Activated T-helper 17 cell treated with anti-CD3 and anti-CD28 coated beads, Interleukin-2, amount 50 U/mL, for 72 hours (primary cell): Measurements from ENCODE around the gene NRIP2. TPM values are rescaled to one million over a fixed set of nuclear protein-coding genes. Genes with fewer than 3 reads are reported as not detected.

Experiments used
- ATAC-seq: fragments of 150-1000 bp; cut with Tn5 transposase; replicated peaks from 2 replicates; pipeline ENCODE4 v1.10.0; 2021; ENCODE audit warnings: mild to moderate bottlenecking, moderate library complexity
- H3K27ac Mint-ChIP-seq: one replicate; pipeline ENCODE4 v1.8.0; 2022; ENCODE audit warnings: mixed read lengths
- H3K27me3 Mint-ChIP-seq: one replicate; pipeline ENCODE4 v1.8.0; 2022; ENCODE audit warnings: mixed read lengths
- H3K36me3 Mint-ChIP-seq: one replicate; pipeline ENCODE4 v1.8.0; 2022; ENCODE audit warnings: low read depth, mild to moderate bottlenecking, mixed read lengths
- H3K4me1 Mint-ChIP-seq: one replicate; pipeline ENCODE4 v1.8.0; 2022; ENCODE audit warnings: mixed read lengths
- H3K4me3 Mint-ChIP-seq: one replicate; pipeline ENCODE4 v1.8.0; 2022; ENCODE audit warnings: mild to moderate bottlenecking, mixed read lengths
- H3K9me3 Mint-ChIP-seq: one replicate; pipeline ENCODE4 v1.8.0; 2022; ENCODE audit warnings: mixed read lengths
- total RNA-seq, 2 donors: library from RNA; stranded (reverse); gene quantifications; one replicate each; pipeline ENCODE4 v1.2.3, GENCODE V29; 2022

Gene NRIP2
- total RNA-seq, 2 donors from 2014 or later, result not detected

- Mint-ChIP-seq H3K27ac (peak within 1 kb of the TSS; percentile 49), H3K27me3 (no peaks in the 10 kb centered on the region), H3K9me3 (no peaks in the 10 kb centered on the region), H3K36me3 (peaks cover 43% of the 10 kb centered on the region), H3K4me1 (peaks cover 4% of the 10 kb centered on the region), H3K4me3 (no peak within 1 kb of the TSS)
- peak; percentile 22 for ATAC-seq
Observed at GRCh38 chr12:2857021-2857431, 22.2 kb upstream of the NRIP2 start, which contains the start of gene TEX52. Gene TEX52, minus strand, starts transcription at chr12:2857039. Its CDS starts 13 bp downstream, at chr12:2857026.

DNA sequence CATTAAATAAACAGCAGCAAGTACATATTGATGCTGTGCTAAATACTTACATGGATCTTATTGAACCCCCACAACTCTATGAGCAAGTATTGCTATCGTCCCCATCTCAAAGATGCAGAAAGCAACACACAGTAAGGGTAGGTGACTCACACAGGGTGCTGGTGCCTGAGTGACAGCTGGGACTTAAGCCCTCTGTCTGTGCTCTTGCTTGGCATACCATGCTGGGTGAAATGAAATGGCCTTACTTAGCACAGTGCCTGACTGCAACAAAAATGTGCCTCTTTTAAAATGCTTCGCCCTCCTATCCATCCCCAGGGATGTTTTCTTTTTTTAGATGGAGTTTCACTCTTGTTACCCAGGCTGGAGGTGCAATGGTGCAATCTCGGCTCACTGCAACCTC lies 21.2 kb upstream of the NRIP2 start:
- peaks cover 4% of the 10 kb centered on the region for H3K4me1 Mint-ChIP-seq
- H3K36me3 Mint-ChIP-seq, result peaks cover 34% of the 10 kb centered on the region
- no peaks in the 10 kb centered on the region for H3K9me3 Mint-ChIP-seq
- H3K27ac Mint-ChIP-seq, result peak overlapping the region; percentile 49
- H3K4me3 Mint-ChIP-seq, result no peak overlapping the region
- H3K27me3 Mint-ChIP-seq, result no peaks in the 10 kb centered on the region
- no peak for ATAC-seq

DNA sequence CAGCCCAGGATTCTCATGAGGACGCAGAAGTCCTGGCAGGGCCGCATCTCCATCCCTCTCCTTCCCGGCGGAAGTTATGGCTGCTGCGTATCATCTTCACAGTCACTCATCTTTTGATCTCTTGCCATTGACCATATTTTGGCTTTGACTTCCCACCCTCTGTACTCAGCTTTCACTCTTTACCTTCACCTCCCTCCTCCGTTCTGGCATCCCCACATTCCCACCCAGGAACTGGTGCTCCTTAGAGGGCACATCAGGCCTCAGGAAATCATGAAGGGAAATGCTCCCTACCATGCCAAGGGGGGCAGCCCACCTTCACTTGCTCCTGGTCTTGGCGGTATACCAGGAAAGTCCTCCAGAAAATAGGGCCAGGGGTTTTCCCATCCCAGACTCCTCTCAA lies 20.7 kb upstream of the NRIP2 start:
- peaks cover 30% of the 10 kb centered on the region for H3K36me3 Mint-ChIP-seq
- ATAC-seq, result no peak
- H3K9me3 Mint-ChIP-seq, result no peaks in the 10 kb centered on the region
- H3K27ac Mint-ChIP-seq, result peak overlapping the region; percentile 49
- H3K4me1 Mint-ChIP-seq, result peaks cover 4% of the 10 kb centered on the region
- no peak overlapping the region for H3K4me3 Mint-ChIP-seq
- H3K27me3 Mint-ChIP-seq, result no peaks in the 10 kb centered on the region

DNA sequence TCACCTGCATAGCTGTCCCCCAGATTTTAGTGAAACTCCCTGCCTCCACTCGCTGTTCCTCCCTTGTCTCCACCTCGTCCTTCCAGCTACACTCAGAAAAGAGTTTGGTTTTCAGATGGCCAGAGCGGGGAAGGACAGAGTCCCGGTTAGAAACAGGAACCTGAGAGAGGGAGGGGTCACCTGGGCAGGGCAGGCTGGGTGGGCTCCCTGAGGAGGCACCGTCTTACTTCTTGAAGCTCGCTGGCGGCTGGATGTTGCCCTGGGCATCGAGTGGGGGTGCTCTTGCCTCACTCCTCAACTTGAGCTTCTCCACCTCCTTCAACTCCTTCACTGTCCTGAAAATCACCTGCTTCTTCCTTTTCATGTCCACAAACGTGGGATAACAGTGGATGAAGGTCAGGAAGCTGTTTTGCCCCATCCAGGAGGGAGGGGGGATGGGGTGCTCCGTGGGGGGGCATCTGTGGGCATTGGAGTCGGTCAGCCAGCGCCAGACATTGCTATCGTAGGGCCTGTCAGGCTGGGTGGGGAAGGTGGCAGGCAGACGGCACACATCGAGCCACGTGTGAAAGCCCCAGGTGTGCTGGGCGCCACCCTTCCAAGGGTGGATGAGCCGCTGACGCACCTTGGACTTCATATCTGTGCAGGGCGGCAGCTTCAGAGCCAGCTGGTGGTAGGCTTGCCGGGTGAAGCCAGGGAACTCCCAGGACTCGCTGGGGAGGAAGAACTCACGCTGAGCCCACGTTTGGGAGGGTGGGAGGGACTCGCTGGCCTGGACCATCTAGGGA lies 20.0 kb upstream of the NRIP2 start:
- H3K27ac Mint-ChIP-seq, result no peak overlapping the region
- no peak overlapping the region for H3K4me3 Mint-ChIP-seq
- H3K36me3 Mint-ChIP-seq, result peaks cover 24% of the 10 kb centered on the region

DNA sequence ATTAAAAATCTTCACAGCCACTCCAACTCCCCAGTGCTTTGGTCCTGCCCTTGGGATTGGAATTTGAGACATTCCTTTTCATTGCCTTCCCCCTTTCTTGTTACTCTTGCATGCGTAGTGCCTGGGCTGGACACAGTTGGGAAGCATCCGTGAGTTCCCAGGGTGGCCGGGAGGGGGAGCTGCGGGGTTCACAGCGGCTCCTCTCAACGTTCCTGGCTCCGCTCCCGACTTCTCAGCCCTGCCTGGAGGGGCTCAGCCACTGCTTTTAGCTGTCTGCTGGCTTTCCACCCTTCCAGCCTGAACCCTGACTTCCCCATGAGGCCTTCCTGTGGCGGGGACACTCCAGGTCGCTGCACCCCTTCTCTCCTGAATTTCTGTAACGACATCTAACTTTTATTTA lies 18.8 kb upstream of the NRIP2 start:
- no peak overlapping the region for H3K27ac Mint-ChIP-seq
- H3K4me3 Mint-ChIP-seq, result no peak overlapping the region
- H3K27me3 Mint-ChIP-seq, result no peaks in the 10 kb centered on the region
- no peaks in the 10 kb centered on the region for H3K9me3 Mint-ChIP-seq
- peak; percentile 82 for ATAC-seq
- peaks cover 13% of the 10 kb centered on the region for H3K36me3 Mint-ChIP-seq
- H3K4me1 Mint-ChIP-seq, result peaks cover 4% of the 10 kb centered on the region

More for the DNA sequence above, 20.0 kb upstream of the NRIP2 start:
- no peak for ATAC-seq
- H3K27me3 Mint-ChIP-seq, result no peaks in the 10 kb centered on the region
- H3K4me1 Mint-ChIP-seq, result peaks cover 4% of the 10 kb centered on the region
- H3K9me3 Mint-ChIP-seq, result no peaks in the 10 kb centered on the region

DNA sequence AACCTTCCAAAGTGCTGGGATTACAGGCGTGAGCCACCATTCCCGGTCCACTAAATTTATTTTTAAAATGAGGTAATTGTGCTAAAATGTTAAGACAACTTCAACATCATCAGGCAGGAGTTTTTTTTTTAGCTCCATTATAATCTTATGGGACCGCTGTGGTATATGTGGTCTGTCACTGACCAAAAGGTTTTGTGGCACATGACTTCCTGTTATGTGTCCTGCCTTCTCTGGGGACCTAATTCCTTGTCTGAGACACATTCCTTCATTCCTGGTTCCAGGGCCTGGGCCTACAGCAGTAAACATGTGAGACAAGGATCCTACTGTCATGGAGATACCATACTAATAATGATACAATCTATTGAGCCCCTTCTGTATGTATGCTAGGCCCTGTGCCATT lies 17.1 kb upstream of the NRIP2 start:
- no peak overlapping the region for H3K4me3 Mint-ChIP-seq
- ATAC-seq, result no peak
- no peak overlapping the region for H3K27ac Mint-ChIP-seq
- no peaks in the 10 kb centered on the region for H3K9me3 Mint-ChIP-seq
- peaks cover 12% of the 10 kb centered on the region for H3K36me3 Mint-ChIP-seq
- no peaks in the 10 kb centered on the region for H3K27me3 Mint-ChIP-seq
- H3K4me1 Mint-ChIP-seq, result peaks cover 4% of the 10 kb centered on the region

DNA sequence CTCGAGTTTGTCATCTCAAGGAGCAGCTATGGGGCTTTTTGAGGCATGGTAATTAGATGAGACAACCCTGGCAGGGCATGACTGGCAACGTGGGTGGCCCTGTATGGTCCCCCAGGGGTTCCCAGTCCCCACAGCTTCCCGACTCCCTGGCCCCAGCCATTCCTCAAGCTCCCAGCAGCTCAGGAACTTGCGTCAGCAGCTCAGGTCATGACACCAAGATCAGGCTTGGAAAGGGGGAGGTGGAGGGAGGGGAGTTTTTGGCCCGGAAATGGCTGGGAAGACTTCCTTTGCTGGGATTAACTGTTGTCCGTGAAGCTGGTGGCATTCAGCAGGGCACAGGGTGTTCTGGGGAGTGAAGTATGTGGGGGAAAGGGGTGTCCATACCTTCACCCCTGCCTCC lies 10.4 kb upstream of the NRIP2 start:
- Mint-ChIP-seq H3K4me3 (no peak overlapping the region), H3K4me1 (no peaks in the 10 kb centered on the region), H3K9me3 (no peaks in the 10 kb centered on the region), H3K36me3 (peaks cover 43% of the 10 kb centered on the region), H3K27me3 (no peaks in the 10 kb centered on the region), H3K27ac (no peak overlapping the region)
- ATAC-seq, result no peak

- Mint-ChIP-seq H3K27me3 (no peaks in the 10 kb centered on the region), H3K27ac (no peak overlapping the region), H3K9me3 (no peaks in the 10 kb centered on the region), H3K4me1 (no peaks in the 10 kb centered on the region), H3K36me3 (peaks cover 48% of the 10 kb centered on the region), H3K4me3 (no peak overlapping the region)
- no peak for ATAC-seq
Observed at GRCh38 chr12:2844786-2845185, 10.0 kb upstream of the NRIP2 start.

DNA sequence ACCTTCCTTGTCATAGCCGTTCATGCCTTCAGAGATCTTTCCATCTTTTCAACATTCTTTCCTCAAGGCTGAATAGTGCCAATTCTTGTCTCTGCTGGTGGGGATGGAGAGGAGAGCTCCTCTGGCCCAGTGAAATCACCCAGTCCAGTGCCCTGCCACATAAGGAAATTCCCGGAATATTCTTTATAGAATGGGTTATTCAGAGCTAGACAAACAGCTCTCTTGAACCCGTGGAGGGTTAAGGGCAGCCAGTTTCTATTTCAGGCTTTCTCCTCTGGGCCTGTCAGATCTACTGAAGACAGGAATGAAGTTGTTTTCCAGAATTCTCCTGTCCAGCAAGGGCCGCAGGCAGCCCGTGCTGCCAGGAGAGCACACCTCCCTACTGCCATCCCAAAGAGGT lies 8.1 kb upstream of the NRIP2 start:
- no peaks in the 10 kb centered on the region for H3K9me3 Mint-ChIP-seq
- H3K27me3 Mint-ChIP-seq, result no peaks in the 10 kb centered on the region
- ATAC-seq, result no peak
- no peaks in the 10 kb centered on the region for H3K4me1 Mint-ChIP-seq
- no peak overlapping the region for H3K27ac Mint-ChIP-seq
- H3K4me3 Mint-ChIP-seq, result no peak overlapping the region
- peaks cover 60% of the 10 kb centered on the region for H3K36me3 Mint-ChIP-seq

GRCh38 chr12:2841056-2841650 lies 6.3 kb upstream of the NRIP2 start:
- Mint-ChIP-seq H3K4me1 (no peaks in the 10 kb centered on the region), H3K9me3 (no peaks in the 10 kb centered on the region), H3K27me3 (no peaks in the 10 kb centered on the region), H3K27ac (no peak overlapping the region), H3K4me3 (no peak overlapping the region), H3K36me3 (peaks cover 67% of the 10 kb centered on the region)
- no peak for ATAC-seq

DNA sequence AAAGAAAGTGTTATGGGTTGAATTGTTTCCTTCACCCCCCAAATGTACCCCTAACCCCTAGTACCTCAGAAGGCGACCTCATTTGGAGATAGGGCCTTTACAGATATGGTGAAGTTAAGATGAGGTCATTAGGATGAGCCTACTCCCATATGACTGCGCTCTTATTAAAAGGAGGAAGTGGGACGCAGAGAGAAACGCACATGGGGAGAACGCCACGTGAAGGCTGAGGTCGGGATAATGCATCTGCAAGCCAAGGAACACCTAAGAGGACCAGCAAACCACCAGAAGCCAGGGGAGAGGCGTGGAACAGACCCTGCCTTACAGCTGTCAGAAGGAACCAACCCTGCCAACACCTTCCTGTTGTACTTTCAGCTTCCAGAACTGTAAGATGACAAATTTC lies 1.7 kb upstream of the NRIP2 start:
- peaks cover 55% of the 10 kb centered on the region for H3K36me3 Mint-ChIP-seq
- no peaks in the 10 kb centered on the region for H3K27me3 Mint-ChIP-seq
- H3K4me3 Mint-ChIP-seq, result no peak overlapping the region
- H3K27ac Mint-ChIP-seq, result no peak overlapping the region
- no peak for ATAC-seq
- H3K9me3 Mint-ChIP-seq, result no peaks in the 10 kb centered on the region
- H3K4me1 Mint-ChIP-seq, result no peaks in the 10 kb centered on the region

GRCh38 chr12:2835691-2836403 lies 1.0 kb upstream of the NRIP2 start:
- no peaks in the 10 kb centered on the region for H3K9me3 Mint-ChIP-seq
- H3K27me3 Mint-ChIP-seq, result no peaks in the 10 kb centered on the region
- ATAC-seq, result no peak
- H3K36me3 Mint-ChIP-seq, result peaks cover 58% of the 10 kb centered on the region
- H3K4me3 Mint-ChIP-seq, result no peak overlapping the region
- H3K27ac Mint-ChIP-seq, result no peak overlapping the region
- H3K4me1 Mint-ChIP-seq, result no peaks in the 10 kb centered on the region

- H3K4me1 Mint-ChIP-seq, result no peaks in the 10 kb centered on the region
- no peaks in the 10 kb centered on the region for H3K27me3 Mint-ChIP-seq
- ATAC-seq, result no peak
Observed at GRCh38 chr12:2833810-2834209, 1.0 kb downstream of the NRIP2 start.

GRCh38 chr12:2833327-2833726 lies 1.5 kb downstream of the NRIP2 start:
- Mint-ChIP-seq H3K4me1 (no peaks in the 10 kb centered on the region), H3K27ac (no peak overlapping the region), H3K9me3 (no peaks in the 10 kb centered on the region), H3K36me3 (peaks cover 57% of the 10 kb centered on the region), H3K4me3 (no peak overlapping the region), H3K27me3 (no peaks in the 10 kb centered on the region)
- ATAC-seq, result no peak

More at GRCh38 chr12:2833810-2834209, 1.0 kb downstream of the NRIP2 start:
- Mint-ChIP-seq H3K4me3 (no peak overlapping the region), H3K9me3 (no peaks in the 10 kb centered on the region), H3K36me3 (peaks cover 57% of the 10 kb centered on the region), H3K27ac (no peak overlapping the region)
